Cardiac fibroblast (primary cell): Measurements from ENCODE around the gene PLEKHA6.

Experiments
- DNase-seq, 2 donors: peaks; one replicate each; pipeline versions ENCODE4 v3.0.0 to v3.0.0-alpha.2; 2010; ENCODE audit warnings: low read depth in 2 of 2
- H3K4me3 ChIP-seq, 2 donors: replicated peaks in 1 of 2; 1 replicate in 1 of 2; 2 replicates in 1 of 2; pipeline ENCODE4 v1.5.1; 2011; ENCODE audit warnings: low read depth in 2 of 2, low read length in 2 of 2, mild to moderate bottlenecking in 2 of 2, moderate library complexity in 1 of 2
- TF ChIP-seq, protein P1 (sequence below): IDR thresholded peaks from one replicate; pipeline ENCODE4 v1.5.1; 2011; ENCODE audit warnings: low read depth, mild to moderate bottlenecking, low read length, inconsistent platforms

The PLEKHA6 gene

DNA sequence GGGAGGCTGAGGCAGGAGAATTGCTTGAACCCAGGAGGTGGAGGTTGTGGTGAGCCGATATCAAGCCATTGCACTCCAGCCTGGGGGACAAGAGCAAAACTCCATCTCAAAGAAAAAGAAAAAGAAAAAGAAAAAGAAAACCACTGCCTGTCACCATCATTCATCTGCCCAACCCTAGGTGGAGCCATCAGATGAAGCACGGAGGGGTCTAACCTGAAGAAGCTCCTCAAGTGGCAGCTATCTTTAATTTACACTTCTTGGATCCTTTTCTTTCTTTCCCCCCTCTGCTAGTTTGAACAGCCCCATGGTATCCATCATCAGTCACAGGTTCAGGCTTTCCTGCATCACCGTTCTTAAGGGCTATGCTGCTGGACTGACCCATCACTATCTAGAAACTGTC is 57.0 kb downstream of the PLEKHA6 start:
- no peak for DNase-seq
- H3K4me3 ChIP-seq: no peak overlapping the region
- TF ChIP-seq, protein P1, sequence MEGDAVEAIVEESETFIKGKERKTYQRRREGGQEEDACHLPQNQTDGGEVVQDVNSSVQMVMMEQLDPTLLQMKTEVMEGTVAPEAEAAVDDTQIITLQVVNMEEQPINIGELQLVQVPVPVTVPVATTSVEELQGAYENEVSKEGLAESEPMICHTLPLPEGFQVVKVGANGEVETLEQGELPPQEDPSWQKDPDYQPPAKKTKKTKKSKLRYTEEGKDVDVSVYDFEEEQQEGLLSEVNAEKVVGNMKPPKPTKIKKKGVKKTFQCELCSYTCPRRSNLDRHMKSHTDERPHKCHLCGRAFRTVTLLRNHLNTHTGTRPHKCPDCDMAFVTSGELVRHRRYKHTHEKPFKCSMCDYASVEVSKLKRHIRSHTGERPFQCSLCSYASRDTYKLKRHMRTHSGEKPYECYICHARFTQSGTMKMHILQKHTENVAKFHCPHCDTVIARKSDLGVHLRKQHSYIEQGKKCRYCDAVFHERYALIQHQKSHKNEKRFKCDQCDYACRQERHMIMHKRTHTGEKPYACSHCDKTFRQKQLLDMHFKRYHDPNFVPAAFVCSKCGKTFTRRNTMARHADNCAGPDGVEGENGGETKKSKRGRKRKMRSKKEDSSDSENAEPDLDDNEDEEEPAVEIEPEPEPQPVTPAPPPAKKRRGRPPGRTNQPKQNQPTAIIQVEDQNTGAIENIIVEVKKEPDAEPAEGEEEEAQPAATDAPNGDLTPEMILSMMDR: no peak

DNA sequence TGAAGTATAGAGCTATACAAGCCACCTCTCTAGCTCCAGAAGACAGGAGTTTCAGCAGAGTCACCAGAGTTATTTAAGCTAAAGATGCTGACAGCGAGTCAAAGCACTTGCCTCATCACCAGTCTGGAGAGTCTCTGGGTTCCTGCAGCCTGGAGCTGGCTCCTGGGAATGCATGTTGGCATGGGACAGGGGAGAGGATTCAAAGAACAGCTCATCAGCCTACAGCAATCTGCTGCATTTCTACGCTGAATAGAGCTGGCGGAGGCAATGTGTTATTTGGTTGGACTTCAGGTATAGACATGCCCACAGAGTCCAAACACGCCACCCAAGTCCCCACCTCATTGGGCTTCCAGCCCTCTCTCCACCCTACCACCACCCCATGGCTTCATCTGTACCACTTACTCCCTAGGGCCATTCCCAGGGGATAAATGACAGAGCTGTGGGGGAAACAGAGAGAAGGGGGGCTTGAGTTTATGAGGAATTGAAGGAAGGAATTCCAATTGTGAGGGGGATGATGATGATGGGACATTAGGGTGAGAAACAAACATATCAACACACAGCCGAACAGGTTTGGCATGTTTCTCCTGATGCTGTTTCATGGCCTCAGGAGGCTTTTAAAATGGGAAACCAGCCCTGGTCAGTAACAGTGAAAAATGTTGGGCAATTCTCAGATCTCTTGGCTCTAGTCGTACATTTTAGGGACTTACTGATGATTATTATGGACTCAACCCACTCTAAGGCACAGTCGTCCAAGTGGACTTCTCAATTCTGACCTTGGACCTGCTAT is 58.4 kb downstream of the PLEKHA6 start:
- DNase-seq: no peak
- H3K4me3 ChIP-seq: no peak overlapping the region
- TF ChIP-seq, protein P1: no peak

DNA sequence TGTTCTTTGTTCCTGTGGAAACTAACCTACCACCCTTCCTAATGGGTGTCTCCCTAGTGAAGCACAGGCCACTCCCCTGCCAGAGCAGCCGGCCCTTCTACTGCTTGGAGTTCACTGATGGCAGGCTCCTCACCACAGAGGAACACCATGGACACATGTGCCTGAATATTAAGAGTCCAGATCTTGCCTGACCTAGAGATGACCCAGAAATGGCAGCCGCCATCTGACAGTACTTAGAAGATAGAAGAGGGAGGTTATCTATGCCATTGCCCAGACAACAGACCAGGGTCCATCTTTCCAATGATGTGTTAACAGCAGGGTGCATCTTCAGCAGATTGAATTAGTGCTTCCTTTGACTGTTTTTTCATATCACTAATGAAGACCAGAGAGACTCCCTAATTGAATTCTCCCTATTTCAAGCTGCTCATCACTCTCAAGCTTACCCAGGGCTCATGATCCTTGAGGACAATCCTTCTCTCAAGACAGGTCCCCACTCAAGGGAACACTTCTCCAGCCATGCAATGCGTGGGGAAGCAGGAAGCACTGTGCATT is 59.8 kb downstream of the PLEKHA6 start:
- no peak overlapping the region for H3K4me3 ChIP-seq
- no peak for DNase-seq
- TF ChIP-seq, protein P1: no peak

DNA sequence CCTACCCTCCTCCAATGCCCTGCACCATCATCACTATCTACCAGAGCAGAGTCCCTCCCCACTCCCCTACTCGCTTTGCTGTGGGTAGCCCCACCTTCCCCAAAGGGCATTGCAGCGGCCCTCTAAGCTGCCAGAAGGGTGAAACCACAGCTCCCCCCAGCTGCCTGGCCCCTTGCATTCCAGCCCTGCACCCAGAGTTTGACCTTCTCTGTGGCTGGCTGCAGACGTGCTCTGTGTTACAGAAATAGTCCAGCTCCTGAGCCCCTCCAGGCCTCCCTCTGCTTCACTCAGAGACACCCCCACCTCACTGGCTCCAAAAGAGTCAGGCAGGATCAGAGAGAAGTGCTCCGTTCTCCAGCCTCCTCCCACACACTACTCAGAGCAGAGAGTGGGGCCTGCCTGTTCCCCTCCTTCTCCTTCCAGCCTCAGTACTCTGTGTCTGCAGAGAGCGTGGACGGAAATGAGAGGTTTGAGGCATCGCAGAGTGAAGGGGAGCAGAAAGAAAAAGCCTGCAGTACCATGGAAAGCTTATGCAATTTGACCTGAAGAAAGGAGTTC is 63.2 kb downstream of the PLEKHA6 start:
- H3K4me3 ChIP-seq: no peak overlapping the region
- peak in 1 of 2 donors; percentile 87 for DNase-seq
- TF ChIP-seq, protein P1: no peak

DNA sequence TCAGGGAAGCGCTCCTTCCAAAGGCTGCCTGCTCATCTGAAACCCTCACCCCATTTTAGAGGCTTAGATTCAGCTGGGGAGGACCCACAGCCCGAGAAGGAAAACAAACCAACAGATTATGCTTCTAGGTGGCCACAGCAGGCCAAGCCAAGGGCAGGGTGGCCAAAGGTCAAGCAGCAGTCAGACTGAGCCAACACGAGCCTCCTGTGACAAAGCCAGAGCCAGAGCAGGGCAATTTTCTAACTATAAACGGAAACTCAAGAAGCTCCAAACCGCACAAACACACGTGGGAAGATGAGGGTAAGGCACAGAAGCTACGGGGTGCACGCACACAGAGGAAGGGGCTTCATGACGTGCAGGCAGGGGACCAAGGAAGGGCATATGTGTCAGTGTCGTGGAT is 64.1 kb downstream of the PLEKHA6 start:
- no peak for DNase-seq
- TF ChIP-seq, protein P1: no peak
- no peak overlapping the region for H3K4me3 ChIP-seq

- DNase-seq: peak; percentile 89 to 93
- TF ChIP-seq, protein P1: no peak
- H3K4me3 ChIP-seq: no peak overlapping the region
These were observed 65.4 kb downstream of the PLEKHA6 start for GRCh38 chr1:204294357-204294756.
